GM23338 (cell line): Measurements from ENCODE around the gene KCNT2. TPM values are rescaled to one million over a fixed set of nuclear protein-coding genes. Genes with fewer than 3 reads are reported as not detected.
"Not testable (repeated sequence)": the region's sequence is repeated elsewhere in the genome, so short reads cannot be mapped to it uniquely, and the experiment has no call there.

ENCODE experiments used
- ATAC-seq: fragments of 200-7000 bp; cut with Tn5 transposase; 3 replicates; pipeline ENCODE4 v1.9.1; 2020
- DNase-seq: peaks from one replicate; pipeline ENCODE4 v3.0.0-alpha.2; 2015; ENCODE audit warnings: low spot score
- H2AFZ ChIP-seq: fragments of 200-600 bp; sonication (generic); 2 replicates; pipeline ENCODE4 v1.8.0; 2016; ENCODE audit warnings: antibody characterized with exemption, mild to moderate bottlenecking, moderate library complexity
- H3F3A ChIP-seq: fragments of 200-600 bp; sonication (generic); replicated peaks from 2 replicates; pipeline ENCODE4 v1.8.0; 2017; ENCODE audit warnings: antibody characterized with exemption, mixed run types, low read depth
- H3K27ac ChIP-seq: fragments of 200-600 bp; sonication (generic); 2 replicates; pipeline ENCODE4 v1.6.1; 2016; ENCODE audit warnings: low read depth
- H3K27me3 ChIP-seq: fragments of 200-600 bp; sonication (generic); 2 replicates; pipeline ENCODE4 v1.8.0; 2016; ENCODE audit warnings: mild to moderate bottlenecking, mixed run types, moderate library complexity; ENCODE audit not compliant: insufficient read depth
- H3K36me3 ChIP-seq: fragments of 200-600 bp; sonication (generic); 2 replicates; pipeline ENCODE4 v1.8.0; 2016; ENCODE audit warnings: mild to moderate bottlenecking; ENCODE audit not compliant: insufficient read depth
- H3K4me1 ChIP-seq: fragments of 200-600 bp; sonication (generic); 2 replicates; pipeline ENCODE4 v1.8.0; 2016; ENCODE audit warnings: mild to moderate bottlenecking, moderate library complexity; ENCODE audit not compliant: insufficient read depth
- H3K4me2 ChIP-seq: fragments of 200-600 bp; sonication (generic); 2 replicates; pipeline ENCODE4 v1.7.1; 2017; ENCODE audit warnings: mixed run types
- H3K4me3 ChIP-seq: fragments of 200-600 bp; sonication (generic); 2 replicates; pipeline ENCODE4 v1.6.1; 2016; ENCODE audit warnings: mixed run types
- H3K79me2 ChIP-seq: fragments of 200-600 bp; sonication (generic); replicated peaks from 2 replicates; pipeline ENCODE4 v1.8.0; 2017; ENCODE audit warnings: mild to moderate bottlenecking; ENCODE audit not compliant: insufficient read depth
- H3K9me2 ChIP-seq: fragments of 200-600 bp; sonication (generic); 2 replicates; pipeline ENCODE4 v1.8.0; 2017; ENCODE audit not compliant: insufficient read depth
- H4K20me1 ChIP-seq: fragments of 200-600 bp; sonication (generic); replicated peaks from 2 replicates; pipeline ENCODE4 v1.8.0; 2017; ENCODE audit warnings: mild to moderate bottlenecking; ENCODE audit not compliant: insufficient read depth
- H3K27ac Mint-ChIP-seq: 2 replicates; pipeline ENCODE4 v1.8.0; 2020; ENCODE audit warnings: inconsistent platforms, mild to moderate bottlenecking, moderate library complexity, mixed read lengths
- H3K27me3 Mint-ChIP-seq: 3 replicates; pipeline ENCODE4 v1.8.0; 2022; ENCODE audit warnings: low read depth, mild to moderate bottlenecking, moderate library complexity, mixed read lengths, inconsistent platforms; ENCODE audit not compliant: insufficient read depth, poor library complexity
- H3K36me3 Mint-ChIP-seq: 3 replicates; pipeline ENCODE4 v1.8.0; 2021; ENCODE audit warnings: low read depth, mild to moderate bottlenecking, inconsistent platforms, moderate library complexity, mixed read lengths
- H3K4me1 Mint-ChIP-seq: 3 replicates; pipeline ENCODE4 v1.8.0; 2020; ENCODE audit warnings: mild to moderate bottlenecking, inconsistent platforms, mixed read lengths
- H3K4me3 Mint-ChIP-seq: 3 replicates; pipeline ENCODE4 v1.8.0; 2021; ENCODE audit warnings: moderate library complexity, mild to moderate bottlenecking, inconsistent platforms, mixed read lengths
- H3K9me3 Mint-ChIP-seq: 3 replicates; pipeline ENCODE4 v1.8.0; 2020; ENCODE audit warnings: moderate library complexity, mild to moderate bottlenecking, inconsistent platforms, mixed read lengths
- CREB1 ChIP-seq: fragments of 250-450 bp; sonication (Bioruptor Pico); IDR thresholded peaks from 2 replicates; pipeline ENCODE4 v1.5.0; 2020; ENCODE audit warnings: low read depth, mild to moderate bottlenecking, moderate library complexity
- CTCF ChIP-seq, 2 experiments: fragments of 200-600 bp in 1 of 2; sonication (generic) in 1 of 2; conservative IDR thresholded peaks; 2 replicates each; pipeline versions ENCODE4 v1.5.1 to v1.6.1; 2016 to 2017; ENCODE audit warnings: antibody characterized with exemption in 2 of 2, low read depth in 2 of 2, mild to moderate bottlenecking in 2 of 2, moderate library complexity in 1 of 2
- ETS1 ChIP-seq: IDR thresholded peaks from 2 replicates; pipeline ENCODE4 v1.6.1; 2016; ENCODE audit warnings: antibody characterized with exemption
- EZH2 ChIP-seq: fragments of 200-600 bp; sonication (generic); IDR thresholded peaks from one replicate; pipeline ENCODE4 v1.8.0; 2017; ENCODE audit warnings: antibody characterized with exemption, mild to moderate bottlenecking, low read depth; ENCODE audit not compliant: unreplicated experiment
- POLR2AphosphoS5 ChIP-seq: IDR thresholded peaks from 2 replicates; pipeline ENCODE4 v1.6.1; 2016; ENCODE audit warnings: antibody characterized with exemption, low read depth
- REST ChIP-seq: IDR thresholded peaks from one replicate; pipeline ENCODE4 v1.6.1; 2018; ENCODE audit warnings: antibody characterized with exemption; ENCODE audit not compliant: unreplicated experiment
- STAT1 ChIP-seq: IDR thresholded peaks from one replicate; pipeline ENCODE4 v1.6.1; 2016; ENCODE audit warnings: antibody characterized with exemption; ENCODE audit not compliant: unreplicated experiment
- ZNF331 ChIP-seq: fragments of 250-450 bp; sonication (Bioruptor Pico); IDR thresholded peaks from 2 replicates; pipeline ENCODE4 v1.5.0; 2020; ENCODE audit warnings: low read depth, mild to moderate bottlenecking, moderate library complexity
- polyA plus RNA-seq: library from polyadenylated mRNA; unstranded; fragments of >200 nt; fragmentation: Nextera tagmentation; extraction: Ambion mirVana; gene quantifications from 2 replicates; pipeline ENCODE4 v1.2.1, GENCODE V29; 2016
- total RNA-seq: library from RNA; depleted of rRNA; stranded (reverse); fragments of >200 nt; shearing (Covaris generic); gene quantifications from 2 replicates; pipeline ENCODE4 v1.2.3, GENCODE V29; 2014

KCNT2 gene
- total and polyA plus RNA-seq, 2 experiments from 2014 or later, result 5.4 to 13.4 TPM

- TF ChIP-seq CTCF (conservative IDR thresholded peaks at IDR 0.05; ENCODE audit: low read depth in 2 of 2) (no peak), ZNF331 (CRISPR knock-in tag) (no peak), ETS1 (no peak), STAT1 (no peak)
Measured at GRCh38 chr1:196510451-196510850, 97.8 kb downstream of the KCNT2 start (continued).

DNA sequence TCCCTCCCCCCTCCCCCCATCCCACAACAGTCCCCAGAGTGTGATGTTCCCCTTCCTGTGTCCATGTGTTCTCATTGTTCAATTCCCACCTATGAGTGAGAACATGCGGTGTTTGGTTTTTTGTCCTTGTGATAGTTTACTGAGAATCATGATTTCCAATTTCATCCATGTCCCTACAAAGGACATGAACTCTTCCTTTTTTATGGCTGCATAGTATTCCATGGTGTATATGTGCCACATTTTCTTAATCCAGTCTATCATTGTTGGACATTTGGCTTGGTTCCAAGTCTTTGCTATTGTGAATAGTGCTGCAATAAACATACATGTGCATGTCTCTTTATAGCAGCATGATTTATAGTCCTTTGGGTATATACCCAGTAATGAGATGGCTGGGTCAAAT is 104.0 kb downstream of the KCNT2 start:
- H3K27me3 ChIP-seq, H4K20me1 ChIP-seq, H3K4me3 ChIP-seq, H2AFZ ChIP-seq, H3K4me3 Mint-ChIP-seq, DNase-seq, H3K27ac Mint-ChIP-seq, ATAC-seq, H3K27me3 Mint-ChIP-seq, H3K4me1 Mint-ChIP-seq, H3K27ac ChIP-seq, H3F3A ChIP-seq, H3K4me1 ChIP-seq, H3K4me2 ChIP-seq, H3K36me3 ChIP-seq, H3K9me2 ChIP-seq, H3K9me3 Mint-ChIP-seq: not testable (repeated sequence)
- peaks cover 27% of the 10 kb centered on the region for H3K79me2 ChIP-seq
- H3K36me3 Mint-ChIP-seq, result peaks cover 19% of the 10 kb centered on the region; the same call in 2 of the 3 replicates

- Histone ChIP-seq H4K20me1 (no peaks in the 10 kb centered on the region; the same call in 1 of the 2 replicates), H3K9me2 (no peaks in the 10 kb centered on the region), H3K36me3 (no peaks in the 10 kb centered on the region), H3K4me2 (no peak overlapping the region), H3K27me3 (no peaks in the 10 kb centered on the region), H3K79me2 (peaks cover 34% of the 10 kb centered on the region), H2AFZ (no peak overlapping the region), H3K27ac (no peak overlapping the region), H3K4me3 (no peak overlapping the region), H3F3A (no peaks in the 10 kb centered on the region), H3K4me1 (peaks cover 5% of the 10 kb centered on the region; the same call in 1 of the 2 replicates)
- TF ChIP-seq ETS1, result no peak
- TF ChIP-seq REST, result no peak
- TF ChIP-seq ZNF331 (CRISPR knock-in tag), result no peak
- no peak for TF ChIP-seq POLR2AphosphoS5
- no peak for TF ChIP-seq CTCF (conservative IDR thresholded peaks at IDR 0.05; ENCODE audit: low read depth in 2 of 2)
- no peak for TF ChIP-seq EZH2
- TF ChIP-seq CREB1 (CRISPR knock-in tag), result no peak
- Mint-ChIP-seq H3K36me3 (peaks cover 19% of the 10 kb centered on the region; the same call in 2 of the 3 replicates), H3K4me1 (peaks cover 14% of the 10 kb centered on the region; the same call in 2 of the 3 replicates), H3K27me3 (no peaks in the 10 kb centered on the region), H3K27ac (no peak overlapping the region), H3K9me3 (peaks cover 4% of the 10 kb centered on the region; the same call in 2 of the 3 replicates), H3K4me3 (no peak overlapping the region)
- ATAC-seq (no peak), DNase-seq (no peak)
Measured at GRCh38 chr1:196502437-196502836, 105.8 kb downstream of the KCNT2 start.
